ENCODE data around the gene CAMKV. TPM values are rescaled to one million over a fixed set of nuclear protein-coding genes. Genes with fewer than 3 reads are reported as not detected.

The CAMKV gene
- total and polyA plus RNA-seq, 2 of the 8 experiments (the other 6 are each of a cell fraction or from before 2014, with no cell fraction given): 56.3 to 66.4 TPM

DNA sequence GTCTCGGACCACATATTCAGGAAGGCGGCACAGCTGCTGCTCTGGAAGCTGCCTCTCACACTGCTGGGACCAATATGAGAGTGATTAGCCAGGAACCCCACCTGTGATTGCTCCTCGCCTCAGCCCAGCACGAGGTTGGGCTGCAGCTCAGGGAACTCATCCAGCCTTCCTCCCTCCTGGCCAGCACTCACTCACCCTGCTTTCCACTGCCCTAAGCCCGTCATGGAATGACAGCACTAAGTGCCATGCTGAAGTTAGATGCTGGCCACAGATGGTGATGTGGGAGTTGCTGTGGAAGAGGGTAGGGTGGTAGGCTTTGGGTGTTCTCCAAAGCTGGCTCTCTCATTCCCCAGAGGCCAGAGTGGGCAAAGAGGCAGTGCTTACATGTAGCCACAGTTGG is 26.6 kb upstream of the CAMKV start:
- Histone ChIP-seq H2AK5ac (ENCODE audit: low read depth, low read length) (no peak overlapping the region), H2BK15ac (ENCODE audit: low read length) (no peak overlapping the region), H2BK5ac (ENCODE audit: low read depth, low read length) (no peak overlapping the region), H3K36me3 (ENCODE audit: control insufficient read depth in 2 of 4, insufficient read depth in 4 of 4, low read length in 3 of 4) (no peaks in the 10 kb centered on the region), H3K4me3 (ENCODE audit: extremely low read depth in 1 of 4, insufficient read depth in 2 of 4, low read depth in 3 of 4, low read length in 4 of 4) (no peak overlapping the region), H3K23ac (ENCODE audit: insufficient read length) (no peak overlapping the region), H3K4ac (replicated peaks; ENCODE audit: insufficient read length, low read depth, low read length) (no peak overlapping the region), H2BK12ac (ENCODE audit: low read depth, low read length) (no peak overlapping the region; the same call in 1 of the 2 replicates), H3K14ac (ENCODE audit: insufficient read length) (no peak overlapping the region), H4K91ac (replicated peaks; ENCODE audit: insufficient read length, low read length) (no peak overlapping the region), H3K79me1 (ENCODE audit: low read depth, low read length) (no peaks in the 10 kb centered on the region), H3K56ac (replicated peaks; ENCODE audit: insufficient read length, low read depth, low read length) (no peak overlapping the region), H3K27ac (ENCODE audit: low read depth, low read length) (no peak overlapping the region), H3K79me2 (ENCODE audit: control insufficient read depth in 1 of 2, insufficient read depth in 2 of 2, low read length in 2 of 2) (no peaks in the 10 kb centered on the region), H4K8ac (ENCODE audit: extremely low read depth, insufficient read depth, low read length) (peak overlapping the region; percentile 87; the same call in 1 of the 2 replicates), H3K4me1 (replicated peaks in 1 of 4; ENCODE audit: control insufficient read depth in 3 of 4, insufficient read depth in 4 of 4, low read length in 3 of 4) (no peaks in the 10 kb centered on the region; a peak in 1 of 7 replicates), H4K20me1 (replicated peaks in 1 of 2; ENCODE audit: control insufficient read depth in 1 of 2, insufficient read depth in 2 of 2, low read length in 2 of 2) (peaks cover 0 to 2% of the 10 kb centered on the region in 2 experiments), H4K5ac (ENCODE audit: insufficient read length, low read depth, low read length) (no peak overlapping the region), H3K4me2 (ENCODE audit: insufficient read depth in 1 of 2, low read depth in 2 of 2, low read length in 2 of 2) (no peak overlapping the region), H2AFZ (ENCODE audit: low read length) (no peak overlapping the region), H3K23me2 (ENCODE audit: low read depth, low read length) (no peaks in the 10 kb centered on the region), H2BK20ac (ENCODE audit: low read length) (no peak overlapping the region), H3K9ac (replicated peaks in 1 of 4; ENCODE audit: extremely low read depth in 1 of 4, low read depth in 3 of 4, low read length in 3 of 4) (no peak overlapping the region), H3K9me3 (ENCODE audit: insufficient read depth in 2 of 2, low read depth in 1 of 2, low read length in 1 of 2) (no peaks in the 10 kb centered on the region), H2BK120ac (replicated peaks; ENCODE audit: low read depth, low read length) (no peak overlapping the region), H3K18ac (ENCODE audit: extremely low read depth, low read length) (no peak overlapping the region), H3K27me3 (replicated peaks in 1 of 4; ENCODE audit: control insufficient read depth in 3 of 4, extremely low read depth in 1 of 4, insufficient read depth in 3 of 4, low read length in 3 of 4) (no peaks in the 10 kb centered on the region)
- POLR2A ChIA-PET (ENCODE audit: partially characterized antibody): interaction anchor here (0.8 to 1.7 kb wide), 5 partner anchors 7 to 71 kb away, joined by 3 to 6 read pairs (median 3); partner anchors contain the start of gene MST1R
- 90% methylated on average over 5 of the region's 5 CpGs; no CpG with 5 or more reads in 1 of the 2 experiments for WGBS, 2 experiments (ENCODE audit: extremely low coverage in 1 of 2, insufficient coverage in 1 of 2, insufficient read length in 1 of 2, insufficient replicate concordance in 2 of 2, low coverage in 1 of 2, low lambda C conversion rate in 2 of 2, missing lambda C conversion rate in 1 of 2)
- TF ChIP-seq, protein P1, sequence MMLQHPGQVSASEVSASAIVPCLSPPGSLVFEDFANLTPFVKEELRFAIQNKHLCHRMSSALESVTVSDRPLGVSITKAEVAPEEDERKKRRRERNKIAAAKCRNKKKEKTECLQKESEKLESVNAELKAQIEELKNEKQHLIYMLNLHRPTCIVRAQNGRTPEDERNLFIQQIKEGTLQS (IDR thresholded peaks at IDR 0.05; ENCODE audit: insufficient read depth, low read depth, low read length): no peak
- TF ChIP-seq CHD1 (IDR thresholded peaks at IDR 0.05; ENCODE audit: low read depth, low read length) (no peak), CHD2 (IDR thresholded peaks at IDR 0.05; ENCODE audit: low read length) (no peak), NRF1 (IDR thresholded peaks at IDR 0.05; ENCODE audit: low read depth, low read length) (no peak), EP300 (IDR thresholded peaks at IDR 0.05; ENCODE audit: borderline replicate concordance in 1 of 2, low read depth in 2 of 2, low read length in 2 of 2) (no peak), SP1 (IDR thresholded peaks at IDR 0.05; ENCODE audit: low read depth, low read length) (no peak)
- FAIRE-seq (no peak), DNase-seq (ENCODE audit: low read depth in 1 of 2, low spot score in 2 of 2) (no peak)
- CTCF ChIA-PET (ENCODE audit: partially characterized antibody): interaction anchor here (0.7 to 2.7 kb wide), 7 partner anchors 10 to 94 kb away, joined by 3 to 10 read pairs (median 4); no protein-coding TSS in a partner anchor
